Measurements from ENCODE around the gene TBC1D25.

TBC1D25 gene

GRCh38 chrX:48540028-48540375 is 488 bp downstream of the TBC1D25 start:
- peak overlapping the region; percentile 26 for H2AFZ ChIP-seq (ENCODE audit: low read depth, low read length, severe bottlenecking)
- no peaks in the 10 kb centered on the region for H4K20me1 ChIP-seq (ENCODE audit: low read depth, low read length)
- peak overlapping the region; percentile 77 for H3K4me3 ChIP-seq (ENCODE audit: insufficient read depth, low read length, poor library complexity, severe bottlenecking)
- H3K36me3 ChIP-seq (ENCODE audit: low read length): no peaks in the 10 kb centered on the region
- H3K79me2 ChIP-seq (ENCODE audit: insufficient read depth, low read length): peaks cover 12% of the 10 kb centered on the region
- no peaks in the 10 kb centered on the region for H3K9me2 ChIP-seq (replicated peaks; ENCODE audit: insufficient read depth, low read length)
- H3F3A ChIP-seq (ENCODE audit: insufficient read depth): peaks cover 5% of the 10 kb centered on the region; the same call in 1 of the 2 replicates
- TF ChIP-seq CTCF (IDR thresholded peaks at IDR 0.05; ENCODE audit: insufficient read depth, low read length, poor library complexity, severe bottlenecking) (no peak), EZH2phosphoT487 (conservative IDR thresholded peaks at IDR 0.05; ENCODE audit: low read length) (no peak)
- no peaks in the 10 kb centered on the region for H3K27me3 ChIP-seq (ENCODE audit: low read length)
- H3K4me2 ChIP-seq (ENCODE audit: low read depth, low read length, poor library complexity, severe bottlenecking): peak overlapping the region; percentile 70
- H3K27ac ChIP-seq (ENCODE audit: low read depth, low read length): peak overlapping the region; percentile 67
- H3K9ac ChIP-seq (ENCODE audit: low read length): peak overlapping the region; percentile 75
- H3K9me3 ChIP-seq (ENCODE audit: insufficient read depth, low read length): no peaks in the 10 kb centered on the region

DNA sequence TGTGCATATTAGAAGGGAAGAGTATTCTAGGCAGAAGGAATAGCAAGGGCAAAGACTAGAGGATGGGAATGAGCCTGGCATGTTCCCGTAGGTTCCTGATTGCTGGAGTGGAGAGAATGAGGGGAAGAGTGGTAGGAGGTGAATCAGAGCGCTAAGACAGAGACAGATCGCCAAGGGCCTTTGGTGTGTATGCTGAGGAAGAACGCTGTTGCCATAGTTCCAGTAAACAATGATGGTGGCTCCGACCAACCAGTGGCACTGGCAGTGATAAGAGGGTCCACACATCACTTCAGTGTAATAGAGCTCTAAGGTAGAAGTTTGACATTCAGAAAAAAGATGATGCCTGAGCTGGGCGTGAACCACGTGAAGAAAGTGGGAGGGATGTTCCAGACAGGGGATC is 966 bp downstream of the TBC1D25 start:
- Histone ChIP-seq H3K27ac (ENCODE audit: low read depth, low read length) (no peak overlapping the region), H3K4me3 (ENCODE audit: insufficient read depth, low read length, poor library complexity, severe bottlenecking) (peak overlapping the region; percentile 77), H3K4me2 (ENCODE audit: low read depth, low read length, poor library complexity, severe bottlenecking) (peak overlapping the region; percentile 70), H2AFZ (ENCODE audit: low read depth, low read length, severe bottlenecking) (no peak overlapping the region), H3K36me3 (ENCODE audit: low read length) (no peaks in the 10 kb centered on the region), H3K9me3 (ENCODE audit: insufficient read depth, low read length) (no peaks in the 10 kb centered on the region), H3K27me3 (ENCODE audit: low read length) (no peaks in the 10 kb centered on the region), H3K9ac (ENCODE audit: low read length) (peak overlapping the region; percentile 75), H4K20me1 (ENCODE audit: low read depth, low read length) (no peaks in the 10 kb centered on the region), H3K79me2 (ENCODE audit: insufficient read depth, low read length) (peaks cover 12% of the 10 kb centered on the region), H3K9me2 (replicated peaks; ENCODE audit: insufficient read depth, low read length) (no peaks in the 10 kb centered on the region), H3F3A (ENCODE audit: insufficient read depth) (peaks cover 5% of the 10 kb centered on the region; the same call in 1 of the 2 replicates)
- TF ChIP-seq CTCF (IDR thresholded peaks at IDR 0.05; ENCODE audit: insufficient read depth, low read length, poor library complexity, severe bottlenecking) (no peak), EZH2phosphoT487 (conservative IDR thresholded peaks at IDR 0.05; ENCODE audit: low read length) (no peak)

DNA sequence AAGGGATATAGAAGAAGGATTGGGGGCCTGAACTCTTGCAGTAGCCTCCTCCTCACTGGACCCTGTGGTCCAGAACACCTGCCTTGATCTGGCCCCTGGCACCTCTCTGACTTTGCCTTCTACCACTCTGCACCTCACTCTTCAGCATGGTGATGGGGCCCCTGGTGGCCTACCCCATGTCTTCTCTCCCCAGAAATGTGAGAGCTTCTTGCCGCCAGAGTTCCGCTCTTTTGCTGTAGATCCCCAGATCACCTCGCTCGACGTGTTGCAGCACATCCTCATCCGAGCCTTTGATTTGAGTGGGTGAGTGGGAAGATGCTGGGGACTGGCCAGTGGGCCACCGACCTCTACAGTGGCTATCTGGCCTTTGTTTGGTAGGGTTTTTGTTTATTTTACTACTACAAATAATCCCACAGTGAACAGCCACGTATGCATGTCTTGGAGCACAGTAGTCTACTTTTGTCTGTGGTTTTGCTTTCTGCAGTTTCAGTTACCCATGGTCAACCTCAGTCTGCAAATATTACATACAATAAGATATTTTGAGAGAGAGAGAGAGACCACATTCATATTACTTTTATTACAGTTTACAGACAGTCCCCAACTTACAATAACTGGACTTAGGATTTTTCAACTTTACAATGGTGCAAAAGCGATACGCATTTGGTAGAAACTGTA is 1.8 kb downstream of the TBC1D25 start:
- H3K79me2 ChIP-seq (ENCODE audit: insufficient read depth, low read length): peaks cover 12% of the 10 kb centered on the region
- H3K9ac ChIP-seq (ENCODE audit: low read length): no peak overlapping the region
- H3K4me3 ChIP-seq (ENCODE audit: insufficient read depth, low read length, poor library complexity, severe bottlenecking): no peak overlapping the region
- no peak overlapping the region for H2AFZ ChIP-seq (ENCODE audit: low read depth, low read length, severe bottlenecking)
- no peak for TF ChIP-seq CTCF (IDR thresholded peaks at IDR 0.05; ENCODE audit: insufficient read depth, low read length, poor library complexity, severe bottlenecking)
- TF ChIP-seq EZH2phosphoT487 (conservative IDR thresholded peaks at IDR 0.05; ENCODE audit: low read length): no peak
- peak overlapping the region; percentile 0 for H3K4me2 ChIP-seq (ENCODE audit: low read depth, low read length, poor library complexity, severe bottlenecking)
- H3K27me3 ChIP-seq (ENCODE audit: low read length): no peaks in the 10 kb centered on the region
- H3K36me3 ChIP-seq (ENCODE audit: low read length): no peaks in the 10 kb centered on the region
- H3K9me3 ChIP-seq (ENCODE audit: insufficient read depth, low read length): no peaks in the 10 kb centered on the region
- H4K20me1 ChIP-seq (ENCODE audit: low read depth, low read length): no peaks in the 10 kb centered on the region
- H3K9me2 ChIP-seq (replicated peaks; ENCODE audit: insufficient read depth, low read length): no peaks in the 10 kb centered on the region
- H3K27ac ChIP-seq (ENCODE audit: low read depth, low read length): no peak overlapping the region
- H3F3A ChIP-seq (ENCODE audit: insufficient read depth): peaks cover 5% of the 10 kb centered on the region; the same call in 1 of the 2 replicates

All from SU-DHL-6 (cell line).